NCI-H2107 (cell line): ENCODE measurements around the gene PDE3A.

Experiments used
- DNase-seq: peaks from one replicate; lab custom pipeline; 2025; lab: John Stamatoyannopoulos, UW

The PDE3A gene

GRCh38 chr12:20424841-20425240 lies 56.5 kb downstream of the PDE3A start:
- no peak for DNase-seq

- DNase-seq, result no peak
Measured at GRCh38 chr12:20426191-20426590, 57.9 kb downstream of the PDE3A start.

GRCh38 chr12:20426957-20427356 lies 58.6 kb downstream of the PDE3A start:
- DNase-seq, result no peak

- DNase-seq, result no peak
Measured at GRCh38 chr12:20429852-20430251, 61.5 kb downstream of the PDE3A start.

- DNase-seq, result no peak
Measured at GRCh38 chr12:20432290-20432689, 64.0 kb downstream of the PDE3A start.

- no peak for DNase-seq
Measured at GRCh38 chr12:20434996-20435395, 66.7 kb downstream of the PDE3A start.

- no peak for DNase-seq
Measured at GRCh38 chr12:20436316-20436715, 68.0 kb downstream of the PDE3A start.

GRCh38 chr12:20438299-20438779 lies 70.0 kb downstream of the PDE3A start:
- DNase-seq, result no peak

- DNase-seq, result no peak
Measured at GRCh38 chr12:20439626-20440025, 71.3 kb downstream of the PDE3A start.

- no peak for DNase-seq
Measured at GRCh38 chr12:20440408-20440807, 72.1 kb downstream of the PDE3A start.

- no peak for DNase-seq
Measured at GRCh38 chr12:20442322-20442721, 74.0 kb downstream of the PDE3A start.

GRCh38 chr12:20443255-20443654 lies 74.9 kb downstream of the PDE3A start:
- DNase-seq, result no peak

- DNase-seq, result no peak
Measured at GRCh38 chr12:20443792-20444191, 75.5 kb downstream of the PDE3A start.

- DNase-seq, result no peak
Measured at GRCh38 chr12:20444595-20445170, 76.3 kb downstream of the PDE3A start.

GRCh38 chr12:20445687-20446086 lies 77.3 kb downstream of the PDE3A start:
- no peak for DNase-seq

GRCh38 chr12:20446836-20447235 lies 78.5 kb downstream of the PDE3A start:
- no peak for DNase-seq

- DNase-seq, result no peak
Measured at GRCh38 chr12:20448781-20449180, 80.4 kb downstream of the PDE3A start.

- no peak for DNase-seq
Measured at GRCh38 chr12:20450591-20451180, 82.3 kb downstream of the PDE3A start.

- no peak for DNase-seq
Measured at GRCh38 chr12:20451761-20452160, 83.4 kb downstream of the PDE3A start.

GRCh38 chr12:20452496-20453010 lies 84.2 kb downstream of the PDE3A start:
- DNase-seq, result no peak

GRCh38 chr12:20453756-20454310 lies 85.5 kb downstream of the PDE3A start:
- no peak for DNase-seq

GRCh38 chr12:20455001-20455706 lies 86.8 kb downstream of the PDE3A start:
- DNase-seq, result no peak

GRCh38 chr12:20457582-20457981 lies 89.2 kb downstream of the PDE3A start:
- no peak for DNase-seq
